HG03460 (cell line): ENCODE data around the gene PRM2.

Source experiments
- ATAC-seq: cut with Tn5 transposase; IDR thresholded peaks from one replicate; pipeline ENCODE4 v1.9.1; 2021; ENCODE audit not compliant: unreplicated experiment

PRM2 gene

DNA sequence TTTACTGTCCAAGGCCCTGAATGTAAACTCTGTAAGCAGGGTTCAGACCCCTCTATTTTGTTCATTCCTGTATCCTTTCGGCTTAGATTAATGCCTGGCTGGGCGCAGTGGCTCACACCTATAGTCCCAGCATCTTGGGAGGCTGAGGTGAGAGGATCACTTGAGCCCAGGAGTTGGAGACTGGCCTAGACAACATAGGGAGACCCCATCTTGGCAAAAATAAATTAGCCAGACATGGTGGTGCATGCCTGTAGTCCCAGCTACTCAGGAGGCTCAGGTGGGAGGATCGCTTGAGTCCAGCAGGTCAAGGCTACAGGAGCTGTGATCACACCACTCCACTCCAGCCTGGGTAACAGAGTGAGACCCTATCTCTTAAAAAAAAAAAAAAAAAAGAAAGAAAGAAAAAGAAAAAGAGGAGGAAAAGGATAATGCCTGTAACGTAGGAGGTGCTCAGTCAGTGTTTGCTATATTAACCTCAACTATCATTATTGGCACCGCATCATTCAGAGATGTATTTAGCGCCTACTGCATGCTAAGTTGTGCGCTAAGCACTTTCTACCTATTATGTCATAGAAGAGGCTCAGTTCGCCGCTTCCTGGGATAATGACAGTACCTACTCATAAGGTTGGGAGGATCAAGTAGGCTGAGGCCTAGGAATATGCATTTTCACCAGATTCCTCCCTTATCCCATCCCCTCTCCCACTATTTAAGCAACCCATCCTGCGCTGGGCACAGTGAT lies 25.3 kb downstream of the PRM2 start:
- no peak for ATAC-seq

DNA sequence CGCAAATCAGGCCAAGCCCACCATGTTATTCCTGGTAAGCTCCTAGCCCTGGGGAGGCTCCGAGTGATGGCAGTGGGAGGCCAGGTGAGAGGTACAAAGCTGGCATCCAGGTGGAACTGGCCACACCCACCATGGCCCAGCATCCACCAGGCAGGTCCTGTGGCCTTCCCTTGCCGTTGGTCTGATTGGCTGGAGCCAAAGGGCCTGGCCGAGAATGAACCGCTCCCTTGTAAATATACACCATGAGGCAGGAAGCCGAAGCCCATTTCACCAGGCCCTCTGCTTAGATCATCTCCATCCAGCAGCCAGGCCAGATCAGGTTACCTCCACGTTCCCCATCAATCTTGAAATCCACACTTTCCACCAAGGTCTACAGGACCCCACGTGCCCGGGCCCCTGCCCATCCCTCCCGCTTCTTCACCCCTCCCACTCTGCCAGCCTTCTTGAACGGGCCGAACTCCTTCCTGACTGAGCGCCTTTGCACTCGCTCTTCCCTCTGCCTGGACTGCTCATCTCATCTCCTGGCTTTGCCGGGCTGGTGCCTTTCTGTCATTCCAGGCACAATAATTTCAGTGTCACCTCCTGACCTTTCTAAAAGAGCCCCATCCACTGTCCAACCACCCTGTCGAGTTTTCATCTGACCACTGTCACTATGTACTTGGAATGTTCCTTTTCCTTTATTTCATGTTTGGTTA lies 26.0 kb downstream of the PRM2 start:
- no peak for ATAC-seq

DNA sequence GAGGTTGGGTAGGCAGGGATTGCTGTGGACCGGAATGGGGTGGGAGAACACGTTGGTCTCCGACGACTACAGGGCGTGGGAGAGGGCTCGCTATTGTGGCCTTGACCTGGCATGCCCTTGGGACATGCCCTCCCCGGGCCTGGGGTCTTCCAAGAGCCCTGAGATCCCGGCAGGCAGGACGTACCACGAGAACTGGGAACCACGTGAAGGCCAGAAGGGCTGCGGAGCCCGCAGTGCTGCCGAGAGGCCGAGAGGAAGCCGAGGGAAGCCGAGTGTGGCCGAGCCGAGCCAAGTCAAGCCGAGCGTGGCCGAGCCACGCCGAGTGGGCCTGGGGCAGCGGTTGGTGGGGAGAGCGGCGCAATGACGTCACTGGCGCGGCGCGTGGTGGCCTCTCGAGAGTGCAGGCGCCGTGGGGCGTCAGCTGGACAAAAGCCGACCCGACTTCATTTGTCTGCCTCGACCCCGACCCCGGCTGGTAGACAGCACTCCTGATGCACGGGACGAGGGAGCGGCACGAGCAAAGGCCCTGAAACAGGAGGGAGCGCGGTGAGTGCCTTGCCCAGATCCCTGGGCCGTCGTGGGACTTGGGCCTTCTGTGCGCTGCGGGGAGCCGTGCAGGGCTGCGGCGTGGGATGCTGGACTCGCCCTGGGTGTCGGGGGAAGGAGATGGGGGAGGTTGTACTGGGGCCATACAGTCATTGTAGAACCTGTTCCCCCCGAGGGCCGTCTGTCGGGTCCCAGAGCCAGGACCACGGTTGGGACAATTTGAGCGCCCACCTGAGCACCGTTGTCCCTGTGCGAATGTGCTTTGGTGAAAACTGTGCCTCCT lies 26.8 kb downstream of the PRM2 start:
- ATAC-seq = no peak

DNA sequence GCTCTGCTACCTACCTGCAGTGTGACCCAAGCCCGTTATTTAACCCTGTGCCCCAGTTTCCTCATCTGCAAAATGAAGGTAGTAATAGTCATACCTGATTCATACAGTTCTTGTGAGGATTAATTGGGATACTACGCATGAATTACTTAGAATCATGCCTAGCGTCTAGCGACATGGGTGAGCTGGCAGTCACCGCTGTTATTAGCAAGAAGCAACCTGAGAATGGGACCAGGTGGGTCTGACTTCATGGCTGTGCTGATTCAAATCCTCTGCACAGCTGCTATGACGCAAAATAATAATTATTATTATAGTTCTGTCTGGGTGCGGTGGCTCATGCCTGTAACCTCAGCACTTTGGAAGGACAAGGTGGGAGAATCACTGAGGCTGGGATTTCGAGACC lies 28.1 kb downstream of the PRM2 start:
- no peak for ATAC-seq

DNA sequence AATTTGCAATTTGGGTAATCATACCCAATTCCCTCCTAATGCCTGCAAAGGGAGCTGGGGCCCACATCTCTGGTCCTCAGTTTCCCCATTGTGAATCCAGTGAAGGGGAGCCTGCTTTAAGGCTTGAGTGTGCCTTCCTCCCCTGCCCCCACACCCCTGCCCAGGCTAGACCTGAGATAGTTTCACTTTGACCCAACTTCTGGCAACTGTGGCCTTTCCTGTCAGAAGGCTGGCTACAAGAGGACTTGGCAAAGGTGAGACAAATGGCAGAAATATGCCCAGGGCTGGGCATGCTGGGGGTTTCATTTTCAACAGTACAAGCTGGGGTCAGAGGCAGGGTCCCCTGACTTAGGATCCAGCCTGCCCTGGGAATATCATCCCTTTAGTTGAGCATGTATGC lies 30.3 kb downstream of the PRM2 start:
- ATAC-seq = no peak

DNA sequence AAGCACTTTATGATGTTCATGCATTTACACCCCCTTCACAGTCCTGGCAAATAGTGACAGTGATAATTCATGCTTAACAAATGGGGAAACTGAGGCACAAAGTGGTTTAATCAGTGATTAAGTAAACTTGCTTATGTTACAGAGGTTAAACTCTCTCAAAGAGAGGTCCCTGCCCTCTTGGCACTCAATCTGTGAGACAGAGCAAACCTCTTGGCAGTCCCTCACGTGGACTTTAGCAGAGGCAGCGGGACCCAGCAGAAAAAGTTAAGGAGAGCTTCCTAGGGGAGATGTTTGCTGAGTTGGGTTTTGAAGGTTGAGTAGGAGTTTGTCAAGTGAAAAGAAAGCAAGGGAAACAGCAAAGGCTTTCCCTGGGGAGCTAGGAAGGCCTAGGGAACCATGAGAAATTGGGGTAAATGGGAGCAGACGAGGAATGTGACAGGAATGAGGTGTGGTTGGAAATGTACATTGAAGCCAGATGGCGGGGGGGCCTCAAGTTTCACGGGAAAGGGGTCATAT lies 31.0 kb downstream of the PRM2 start:
- ATAC-seq = no peak

DNA sequence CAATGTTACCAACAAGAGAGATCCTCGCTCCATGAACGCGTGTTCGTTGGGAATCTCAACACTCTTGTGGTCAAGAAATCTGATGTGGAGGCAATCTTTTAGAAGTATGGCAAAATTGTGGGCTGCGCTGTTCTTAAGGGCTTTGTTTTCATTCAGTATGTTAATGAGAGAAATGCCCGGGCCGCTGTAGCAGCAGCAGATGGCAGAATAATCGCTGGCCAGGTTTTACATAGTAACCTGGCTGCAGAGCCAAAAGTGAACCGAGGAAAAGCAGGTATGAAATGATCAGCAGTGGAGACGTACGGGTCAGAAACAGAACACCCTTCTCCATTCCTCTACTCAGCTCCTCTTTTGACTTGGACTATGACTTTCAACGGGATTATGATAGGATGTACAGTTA lies 33.6 kb downstream of the PRM2 start:
- no peak for ATAC-seq

DNA sequence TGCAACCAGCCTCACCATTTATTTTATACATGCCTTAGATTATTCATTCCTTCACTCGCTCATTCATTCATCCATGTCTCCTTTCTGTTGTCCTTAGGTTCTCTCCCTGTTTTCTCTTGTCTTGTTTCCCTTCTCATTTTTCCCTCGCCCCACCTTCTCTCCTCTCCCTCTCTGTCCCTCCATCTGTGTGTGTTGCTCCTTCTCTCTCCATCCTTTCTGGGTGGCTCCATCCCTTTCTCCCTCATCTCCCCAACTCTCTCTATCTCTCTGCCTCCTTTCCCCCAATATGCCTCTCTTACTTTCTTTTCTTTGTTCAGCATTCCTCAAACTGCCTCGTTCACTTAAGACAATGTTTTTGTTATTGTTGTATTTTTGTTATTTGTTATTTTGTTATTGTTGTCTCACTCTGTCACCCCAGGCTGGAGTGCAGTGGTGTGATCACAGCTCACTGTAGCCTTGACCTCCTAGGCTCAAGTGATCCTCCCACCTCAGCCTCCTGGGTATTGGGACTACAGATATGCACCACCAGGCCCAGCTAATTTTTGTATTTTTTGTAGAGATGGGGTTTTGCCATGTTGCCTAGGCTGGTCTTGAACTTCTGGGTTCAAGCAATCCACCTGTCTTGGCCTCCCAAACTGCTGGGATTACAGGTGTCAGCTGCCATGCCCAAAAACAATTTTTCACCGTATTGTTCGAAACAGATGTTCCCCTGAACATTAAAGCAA lies 34.6 kb downstream of the PRM2 start:
- no peak for ATAC-seq

DNA sequence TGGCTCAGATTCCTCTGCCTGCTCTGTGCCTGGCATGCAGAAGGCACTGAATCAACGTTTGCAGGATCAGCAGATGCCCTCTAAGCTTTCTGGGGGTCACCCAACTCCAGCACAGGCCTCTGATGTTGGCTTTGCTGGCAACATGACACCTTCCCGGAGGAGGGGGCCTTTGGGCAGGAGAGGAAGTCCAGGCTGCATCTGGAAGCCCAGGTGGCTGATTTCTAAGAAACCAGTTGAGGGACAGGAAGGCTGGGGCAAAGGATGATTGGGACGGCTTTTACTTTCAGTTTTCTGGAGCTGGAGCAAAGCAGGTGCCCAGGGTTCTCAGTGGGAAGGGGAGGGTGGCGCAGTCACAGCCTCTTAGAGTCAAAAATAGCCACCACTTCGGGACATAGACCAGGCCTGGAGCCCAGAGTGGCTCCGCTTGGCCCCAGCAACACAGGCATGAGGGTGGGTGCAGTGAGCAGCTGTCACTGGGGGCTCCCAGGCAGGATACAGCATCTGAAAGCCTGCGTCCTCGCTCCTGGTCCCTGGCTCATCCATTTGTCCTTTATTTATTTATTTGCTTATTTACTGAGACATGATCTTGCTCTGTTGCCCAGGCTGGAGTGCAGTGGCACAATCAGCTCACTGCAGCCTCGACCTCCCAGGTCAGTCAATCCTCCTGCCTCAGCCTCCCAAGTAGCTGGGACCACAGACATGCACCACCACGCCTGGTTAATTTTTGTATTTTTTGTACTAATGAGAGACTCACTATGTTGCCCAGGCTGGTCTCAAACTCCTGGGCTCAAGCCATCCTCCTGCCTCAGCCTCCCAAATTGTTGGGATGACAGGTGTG lies 35.4 kb downstream of the PRM2 start:
- ATAC-seq = no peak

DNA sequence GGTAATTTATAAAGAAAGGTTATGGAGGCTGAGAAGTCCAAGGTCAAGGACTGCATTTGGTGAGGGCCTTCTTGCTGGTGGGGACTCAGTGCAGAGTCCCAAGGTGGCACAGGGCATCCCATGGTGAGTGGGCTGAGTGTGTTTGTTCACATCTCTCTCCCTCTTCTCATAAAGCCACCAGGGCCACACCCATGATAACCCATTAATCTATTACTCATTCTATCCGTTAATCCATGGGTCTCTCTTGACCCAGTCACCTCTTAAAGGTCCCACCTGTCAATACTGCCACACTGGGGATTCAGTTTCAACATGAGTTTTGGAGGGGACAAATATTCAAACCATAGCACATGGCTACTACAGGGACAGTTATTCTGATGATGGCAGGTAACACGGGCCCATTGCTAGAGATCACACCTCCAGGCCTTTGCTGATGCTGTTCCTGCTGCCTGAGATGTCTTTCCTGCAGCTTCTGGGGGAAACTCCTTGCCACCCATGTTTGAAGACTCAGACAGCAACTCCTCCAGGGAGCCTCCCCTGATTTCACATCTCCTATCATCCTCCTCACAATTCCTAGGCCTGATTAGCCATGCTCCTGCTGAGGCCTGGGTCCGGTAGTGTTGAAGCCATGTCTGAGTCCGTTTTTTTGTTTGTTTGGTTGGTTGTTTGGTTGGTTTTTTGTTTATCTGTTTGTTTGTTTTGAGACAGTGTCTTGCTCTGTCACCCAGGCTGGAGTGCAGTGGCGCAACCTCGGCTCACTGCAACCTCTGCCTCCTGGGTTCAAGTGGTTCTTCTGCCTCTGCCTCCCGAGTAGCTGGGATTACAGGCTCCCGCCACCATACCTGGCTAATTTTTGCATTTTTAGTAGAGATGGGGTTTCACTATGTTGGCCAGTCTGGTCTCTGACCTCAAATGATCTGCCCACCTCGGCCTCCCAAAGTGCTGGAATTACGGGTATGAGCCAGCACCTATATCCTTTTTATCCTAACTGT lies 36.3 kb downstream of the PRM2 start:
- no peak for ATAC-seq

DNA sequence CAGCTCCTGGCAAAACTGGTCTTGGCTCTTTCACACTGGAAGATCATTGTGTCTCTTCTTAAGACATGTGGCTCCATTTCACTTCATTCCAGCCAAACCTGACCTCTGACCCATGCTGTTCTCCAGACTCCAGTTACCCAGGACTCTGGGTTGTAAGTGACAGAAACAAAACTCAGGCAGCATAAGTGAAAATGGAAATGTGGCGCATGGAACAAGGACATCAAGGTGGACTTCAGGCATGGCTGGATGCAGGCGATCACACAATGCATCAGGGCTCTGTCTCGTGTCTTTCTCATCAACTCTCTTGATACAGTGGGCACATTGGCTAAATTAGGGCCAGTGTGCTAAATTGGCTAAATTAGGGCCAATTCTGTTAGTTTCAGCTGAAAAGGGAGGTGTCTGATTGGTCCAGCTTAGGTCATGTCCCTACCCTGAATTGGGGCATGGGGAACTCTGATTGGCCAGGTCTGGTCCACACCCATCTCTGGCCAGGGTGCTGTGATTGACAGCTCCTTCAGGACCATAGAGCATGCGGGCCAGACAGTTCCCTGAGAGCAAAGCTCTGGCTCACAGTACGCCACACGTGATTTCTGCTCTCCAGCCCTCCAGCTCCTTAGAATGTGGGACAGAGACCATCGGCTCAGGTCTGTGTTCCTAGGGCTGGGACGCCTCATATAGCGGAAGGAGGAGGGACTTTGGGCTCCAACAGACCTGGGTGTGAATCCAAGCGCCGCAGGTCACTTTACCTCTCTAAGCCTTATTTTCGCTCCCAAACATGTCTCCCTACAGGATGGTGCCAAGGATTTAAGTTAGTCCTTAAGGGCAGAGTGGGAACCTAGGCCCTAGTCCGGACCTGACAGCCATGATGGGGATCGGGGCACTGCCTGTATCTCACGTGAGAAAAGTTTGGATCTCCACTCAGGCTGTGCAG lies 37.7 kb downstream of the PRM2 start:
- no peak for ATAC-seq

DNA sequence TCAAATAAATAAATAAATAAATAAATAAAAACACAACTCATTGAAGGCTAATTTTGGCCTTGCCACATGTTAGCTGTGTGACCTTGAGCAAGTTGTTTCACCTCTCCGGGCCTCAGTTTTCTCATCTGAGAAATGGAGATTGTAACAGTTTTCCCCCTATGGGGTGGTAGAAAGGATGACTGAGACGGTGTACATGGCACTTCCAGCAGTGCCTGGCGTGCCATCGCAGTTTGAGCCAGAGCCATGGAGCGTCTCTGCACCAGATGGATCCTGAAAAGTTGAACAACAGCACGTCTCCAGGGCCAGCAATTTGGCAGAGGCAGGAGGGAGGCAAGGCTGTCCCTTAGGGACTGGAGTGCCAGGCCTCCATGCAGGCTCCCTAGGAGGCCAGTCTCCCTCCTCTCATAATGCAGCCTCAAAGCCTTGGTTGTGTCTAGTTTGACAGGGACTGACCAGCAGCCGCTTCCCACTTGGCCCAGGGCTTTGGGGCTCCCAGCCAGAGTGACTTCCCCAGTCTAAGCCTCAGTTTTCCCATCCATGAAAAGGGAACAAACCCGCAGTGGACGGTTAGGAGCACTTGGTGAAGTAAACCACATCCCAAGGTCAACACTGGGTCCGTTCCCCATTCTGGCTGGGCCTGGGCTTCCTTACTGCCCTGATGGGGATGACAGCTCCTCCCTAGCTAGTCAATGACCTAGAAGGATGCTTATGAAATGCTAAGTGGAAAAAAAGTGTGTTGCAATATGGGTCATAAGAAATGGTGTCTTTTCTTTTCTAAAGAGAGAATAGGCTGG lies 39.6 kb downstream of the PRM2 start:
- no peak for ATAC-seq

DNA sequence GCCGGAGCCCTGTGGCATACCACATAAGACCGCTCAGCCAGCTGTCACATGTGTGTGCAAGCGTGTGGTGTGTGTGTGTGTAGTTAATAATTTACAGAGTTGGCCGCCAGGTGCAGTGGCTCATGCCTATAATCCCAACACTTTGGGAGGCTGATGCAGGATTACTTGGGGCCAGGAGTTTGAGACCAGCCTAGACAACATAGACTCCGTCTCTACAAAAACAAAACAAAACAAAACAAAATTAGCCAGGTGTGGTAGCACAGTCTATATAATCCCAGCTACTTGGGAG lies 40.6 kb downstream of the PRM2 start:
- ATAC-seq = no peak

DNA sequence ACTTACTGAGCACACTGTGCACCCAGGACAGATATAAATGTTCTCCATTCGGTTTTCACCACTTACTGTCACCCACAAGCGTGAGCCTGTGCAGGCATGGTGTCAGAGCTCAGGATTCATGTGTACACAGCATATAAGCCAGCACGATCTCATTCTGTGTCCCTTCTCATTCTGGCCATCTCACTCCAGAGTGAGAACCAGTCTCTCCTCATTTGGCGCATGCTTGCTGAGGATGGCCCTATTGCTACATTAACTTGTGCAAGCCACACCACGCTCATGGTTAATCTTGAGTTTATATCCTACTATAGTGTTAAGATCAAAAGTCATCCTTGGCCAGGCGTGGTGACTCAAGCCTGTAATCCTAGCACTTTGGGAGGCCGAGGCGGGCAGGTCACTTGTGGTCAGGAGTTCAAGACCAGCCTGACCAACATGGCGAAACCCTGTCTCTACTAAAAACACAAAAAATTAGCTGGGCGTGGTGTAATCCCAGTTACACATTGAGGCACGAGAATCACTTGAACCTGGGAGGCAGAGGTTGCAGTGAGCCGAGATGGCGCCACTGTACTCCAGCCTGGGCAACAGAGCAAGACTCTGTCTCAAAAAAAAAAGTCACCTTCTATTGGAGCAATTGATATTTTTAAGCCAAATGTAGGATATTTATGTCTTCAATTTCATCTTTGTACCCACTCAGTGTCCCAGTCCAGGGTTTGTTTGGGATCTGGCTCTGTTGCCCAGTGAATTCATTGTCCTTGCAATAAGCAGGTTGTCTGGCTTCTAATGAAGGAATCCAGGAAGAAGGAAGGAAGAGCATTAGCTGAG lies 41.2 kb downstream of the PRM2 start:
- ATAC-seq = no peak

DNA sequence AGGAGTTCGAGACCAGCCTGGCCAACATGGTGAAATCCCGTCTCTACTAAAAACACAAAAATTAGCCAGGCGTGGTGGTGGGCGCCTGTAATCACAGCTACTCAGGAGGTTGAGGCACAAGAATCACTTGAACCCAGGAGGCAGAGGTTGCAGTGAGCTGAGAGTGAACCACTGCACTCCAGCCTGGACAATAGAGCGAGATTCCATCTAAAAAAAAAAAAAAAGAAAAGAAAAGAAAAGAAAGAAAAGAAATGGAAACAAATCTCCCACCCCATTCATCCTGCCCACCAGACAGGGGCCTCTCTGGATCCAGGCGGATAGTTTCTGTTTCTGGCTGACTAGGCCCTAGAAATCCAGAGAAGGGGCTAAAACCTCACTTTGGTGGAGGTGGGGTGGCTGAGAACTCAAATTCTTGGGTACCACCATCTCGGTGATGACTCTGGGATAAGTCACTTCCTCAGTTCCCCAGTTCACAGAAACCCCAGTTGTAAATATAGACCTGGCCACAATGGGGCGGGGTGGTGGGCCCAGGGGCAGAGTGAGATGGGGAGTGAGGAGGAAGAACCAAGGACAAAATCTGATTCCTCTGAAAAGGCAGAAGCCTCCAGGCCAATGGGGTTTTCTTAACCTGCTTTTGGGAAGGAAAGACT lies 42.4 kb downstream of the PRM2 start:
- no peak for ATAC-seq
